Measurements from ENCODE around the gene RET.

The RET gene

DNA sequence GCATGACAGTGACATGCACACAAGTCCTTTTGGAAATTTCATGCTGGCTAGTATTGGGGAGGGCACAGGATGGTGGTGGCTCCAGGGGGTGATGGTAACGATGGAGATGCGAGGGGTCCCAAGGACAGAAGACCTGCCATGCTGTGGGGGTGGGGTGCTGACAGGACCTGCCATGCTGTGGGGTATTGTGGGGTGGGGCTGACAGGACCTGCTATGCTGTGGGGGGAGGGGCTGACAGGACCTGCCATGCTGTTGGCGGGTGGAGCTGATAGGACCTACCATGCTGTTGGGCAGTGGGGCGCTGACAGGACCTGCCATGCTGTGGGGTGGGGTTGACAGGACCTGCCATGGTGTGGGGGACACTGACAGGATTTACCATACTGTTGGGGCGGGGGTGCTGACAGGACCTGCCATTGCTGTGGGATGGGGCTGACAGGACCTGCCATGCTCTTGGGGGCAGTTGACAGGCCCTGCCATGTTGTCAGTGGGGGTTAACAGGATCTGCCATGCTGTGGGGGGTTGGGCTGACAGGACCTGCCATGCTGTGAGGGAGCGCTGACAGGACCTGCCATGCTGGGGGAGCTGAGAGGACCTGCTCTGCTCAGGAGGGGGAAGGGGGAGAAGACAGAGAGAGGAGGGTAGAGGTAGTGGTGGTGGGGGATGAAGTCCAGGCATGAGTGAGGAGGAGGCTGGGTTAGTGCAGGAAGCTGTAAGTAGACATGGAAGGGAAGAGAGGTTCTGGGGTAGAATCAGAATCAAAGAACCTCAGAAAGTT lies 36.2 kb upstream of the RET start:
- no peak overlapping the region for H3K4me3 ChIP-seq (ENCODE audit: low read depth, low read length)
- TF ChIP-seq, protein P1, sequence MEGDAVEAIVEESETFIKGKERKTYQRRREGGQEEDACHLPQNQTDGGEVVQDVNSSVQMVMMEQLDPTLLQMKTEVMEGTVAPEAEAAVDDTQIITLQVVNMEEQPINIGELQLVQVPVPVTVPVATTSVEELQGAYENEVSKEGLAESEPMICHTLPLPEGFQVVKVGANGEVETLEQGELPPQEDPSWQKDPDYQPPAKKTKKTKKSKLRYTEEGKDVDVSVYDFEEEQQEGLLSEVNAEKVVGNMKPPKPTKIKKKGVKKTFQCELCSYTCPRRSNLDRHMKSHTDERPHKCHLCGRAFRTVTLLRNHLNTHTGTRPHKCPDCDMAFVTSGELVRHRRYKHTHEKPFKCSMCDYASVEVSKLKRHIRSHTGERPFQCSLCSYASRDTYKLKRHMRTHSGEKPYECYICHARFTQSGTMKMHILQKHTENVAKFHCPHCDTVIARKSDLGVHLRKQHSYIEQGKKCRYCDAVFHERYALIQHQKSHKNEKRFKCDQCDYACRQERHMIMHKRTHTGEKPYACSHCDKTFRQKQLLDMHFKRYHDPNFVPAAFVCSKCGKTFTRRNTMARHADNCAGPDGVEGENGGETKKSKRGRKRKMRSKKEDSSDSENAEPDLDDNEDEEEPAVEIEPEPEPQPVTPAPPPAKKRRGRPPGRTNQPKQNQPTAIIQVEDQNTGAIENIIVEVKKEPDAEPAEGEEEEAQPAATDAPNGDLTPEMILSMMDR (IDR thresholded peaks at IDR 0.05; ENCODE audit: borderline replicate concordance, insufficient read depth, low read depth, low read length), result no peak

DNA sequence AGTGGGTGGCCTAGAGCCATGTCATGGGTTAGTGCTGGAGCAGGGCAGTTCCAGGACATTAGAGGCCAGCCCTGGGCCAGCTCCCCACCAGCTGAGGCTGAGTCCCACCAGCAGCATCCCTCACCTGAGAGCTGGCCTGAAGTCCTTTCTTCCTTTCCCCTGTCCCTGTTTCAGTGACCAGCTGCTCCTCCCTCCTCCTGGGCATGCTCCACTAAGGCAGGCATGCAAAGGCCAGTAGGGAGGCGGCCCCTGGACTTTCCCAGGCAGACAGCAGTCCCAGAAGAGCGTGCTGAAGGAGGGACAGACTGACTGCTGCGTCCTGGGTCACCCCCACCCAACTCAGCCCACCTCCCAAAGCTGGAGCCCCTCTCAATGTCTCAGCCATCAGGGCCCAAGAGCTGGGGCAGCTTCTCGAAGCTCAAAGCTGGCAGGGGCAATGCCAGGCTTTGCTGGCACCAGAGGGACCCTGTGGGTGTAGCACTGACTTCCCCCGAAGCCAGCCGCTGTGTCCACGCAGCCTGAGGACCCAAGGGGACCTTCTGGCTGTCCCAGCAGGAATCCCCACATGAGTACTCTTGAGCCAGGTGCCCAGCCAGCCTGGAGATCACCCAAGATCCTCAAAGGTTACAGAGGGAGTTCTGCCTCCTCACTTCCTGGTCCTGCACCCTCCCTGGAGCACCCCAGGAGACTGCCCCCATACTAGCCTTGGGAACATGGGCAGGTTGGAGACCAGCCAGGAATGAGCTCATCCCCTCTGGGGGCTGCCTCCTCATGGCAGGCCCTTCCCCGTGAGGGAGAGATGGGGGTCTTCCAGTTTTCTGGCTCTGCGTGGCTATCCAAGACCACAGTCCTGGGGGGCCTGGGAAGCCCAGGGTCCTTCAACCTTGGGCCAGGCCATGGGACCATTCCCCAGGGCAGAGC lies 35.2 kb upstream of the RET start:
- TF ChIP-seq, protein P1 (IDR thresholded peaks at IDR 0.05; ENCODE audit: borderline replicate concordance, insufficient read depth, low read depth, low read length), result no peak
- no peak overlapping the region for H3K4me3 ChIP-seq (ENCODE audit: low read depth, low read length)

DNA sequence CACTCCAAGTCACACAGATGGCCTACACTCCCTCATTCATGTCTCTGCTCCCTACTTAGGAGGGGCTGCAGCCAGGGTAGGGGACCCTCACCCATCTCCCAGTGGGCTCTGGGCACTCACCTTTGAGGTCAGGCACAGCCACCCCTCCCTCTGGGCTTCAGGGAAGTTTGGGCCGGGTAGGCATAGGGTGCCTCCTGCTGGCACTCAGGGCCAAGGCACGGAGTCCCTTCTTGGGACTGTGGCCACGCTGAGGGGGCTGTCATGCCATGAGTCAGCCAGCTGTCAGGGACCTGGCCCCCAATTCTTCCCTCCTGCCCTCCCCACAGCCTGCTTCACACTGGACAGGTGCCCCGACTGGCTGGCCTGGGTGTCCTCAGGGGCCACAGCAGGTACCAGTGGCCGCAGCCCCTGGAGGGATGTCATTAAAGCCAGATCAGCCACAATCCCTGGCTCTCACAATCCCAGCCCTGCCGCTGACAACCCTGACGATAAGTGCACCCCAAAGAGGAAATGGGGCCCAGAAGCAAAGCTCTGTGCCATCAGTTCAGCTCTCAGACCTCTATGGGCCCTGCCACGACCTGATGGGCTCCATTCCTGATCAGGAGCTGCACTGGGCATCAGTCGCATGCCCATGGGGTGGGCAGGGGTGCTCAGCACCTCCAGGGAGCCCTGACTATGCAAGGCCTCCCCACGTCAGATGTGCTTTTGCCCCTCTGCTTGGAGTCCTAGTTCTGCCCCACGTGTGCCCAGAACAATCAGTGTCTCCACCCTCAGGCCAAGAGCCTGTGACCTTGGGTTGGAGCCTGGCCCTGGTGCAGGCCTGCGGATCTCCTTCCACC lies 34.1 kb upstream of the RET start:
- TF ChIP-seq, protein P1 (IDR thresholded peaks at IDR 0.05; ENCODE audit: borderline replicate concordance, insufficient read depth, low read depth, low read length), result no peak
- H3K4me3 ChIP-seq (ENCODE audit: low read depth, low read length), result no peak overlapping the region

- no peak overlapping the region for H3K4me3 ChIP-seq (ENCODE audit: low read depth, low read length)
- TF ChIP-seq, protein P1 (IDR thresholded peaks at IDR 0.05; ENCODE audit: borderline replicate concordance, insufficient read depth, low read depth, low read length), result no peak
These were observed 33.5 kb upstream of the RET start for GRCh38 chr10:43043342-43043772.

GRCh38 chr10:43043773-43044447 lies 33.0 kb upstream of the RET start:
- H3K4me3 ChIP-seq (ENCODE audit: low read depth, low read length), result no peak overlapping the region
- TF ChIP-seq, protein P1 (IDR thresholded peaks at IDR 0.05; ENCODE audit: borderline replicate concordance, insufficient read depth, low read depth, low read length), result no peak

DNA sequence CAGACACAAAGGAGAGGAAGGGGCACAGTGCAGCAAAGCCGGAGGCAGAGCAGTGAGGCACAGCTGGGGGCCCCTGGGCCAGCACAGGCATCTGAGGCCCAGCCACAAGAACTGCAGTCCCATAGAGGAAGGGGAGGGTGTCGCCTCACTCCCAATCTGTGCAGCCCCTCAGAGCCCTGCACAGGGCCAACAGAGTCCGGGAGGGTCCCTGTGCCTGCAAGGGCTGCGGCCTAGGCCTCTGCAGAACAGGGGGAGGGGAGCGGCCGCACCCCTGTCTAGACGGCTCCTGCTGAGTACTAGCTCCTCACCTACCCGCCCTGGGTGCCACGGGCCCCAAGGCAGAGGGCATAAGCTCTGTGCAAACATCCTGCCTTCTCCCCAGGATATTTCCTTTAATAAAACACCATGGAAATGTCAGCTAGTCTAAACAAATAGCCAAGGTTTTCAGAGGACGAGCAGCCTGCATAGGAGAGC lies 32.4 kb upstream of the RET start:
- TF ChIP-seq, protein P1 (IDR thresholded peaks at IDR 0.05; ENCODE audit: borderline replicate concordance, insufficient read depth, low read depth, low read length), result no peak
- no peak overlapping the region for H3K4me3 ChIP-seq (ENCODE audit: low read depth, low read length)

All from GM12875 (cell line).